Neural cell (in vitro differentiated cells): ENCODE measurements around the gene RALGPS2. TPM values are rescaled to one million over a fixed set of nuclear protein-coding genes. Genes with fewer than 3 reads are reported as not detected.

ENCODE experiments used
- H2AFZ ChIP-seq: fragments of 200-600, 300-800 bp; sonication (generic), shearing (Covaris generic); 2 replicates; pipeline ENCODE4 v1.6.0; 2014; ENCODE audit warnings: low read depth, mild to moderate bottlenecking, antibody characterized with exemption, low read length, moderate library complexity
- H3F3A ChIP-seq: fragments of 200-600 bp; shearing (Covaris generic); 2 replicates; pipeline ENCODE4 v1.6.1; 2016; ENCODE audit warnings: mild to moderate bottlenecking, moderate library complexity, mixed read lengths, antibody characterized with exemption, low read length; ENCODE audit not compliant: insufficient read depth, poor library complexity, severe bottlenecking
- H3K27ac ChIP-seq: fragments of 200-600, 300-800 bp; sonication (generic), shearing (Covaris generic); 2 replicates; pipeline ENCODE4 v1.5.1; 2014; ENCODE audit warnings: mild to moderate bottlenecking, low read length, moderate library complexity
- H3K27me3 ChIP-seq: fragments of 300-800, 200-600 bp; sonication (generic), shearing (Covaris generic); 2 replicates; pipeline ENCODE4 v1.6.0; 2014; ENCODE audit warnings: mild to moderate bottlenecking, low read depth, low read length, moderate library complexity; ENCODE audit not compliant: insufficient read depth
- H3K36me3 ChIP-seq: fragments of 300-800, 200-600 bp; sonication (generic), shearing (Covaris generic); 2 replicates; pipeline ENCODE4 v1.5.1; 2014; ENCODE audit warnings: mild to moderate bottlenecking, antibody characterized with exemption, low read length, moderate library complexity; ENCODE audit not compliant: insufficient read depth
- H3K4me2 ChIP-seq: fragments of 300-800, 200-600 bp; sonication (generic), shearing (Covaris generic); 2 replicates; pipeline ENCODE4 v1.6.0; 2014; ENCODE audit warnings: mild to moderate bottlenecking, low read length
- H3K4me3 ChIP-seq: fragments of 300-800, 200-600 bp; sonication (generic), shearing (Covaris generic); 2 replicates; pipeline ENCODE4 v1.5.1; 2014; ENCODE audit warnings: mild to moderate bottlenecking, low read length, moderate library complexity
- H3K79me2 ChIP-seq: fragments of 200-600 bp; shearing (Covaris generic); replicated peaks from 2 replicates; pipeline ENCODE4 v1.6.0; 2014; ENCODE audit warnings: mild to moderate bottlenecking, low read length, moderate library complexity; ENCODE audit not compliant: insufficient read depth
- H3K9ac ChIP-seq: fragments of 300-800, 200-600 bp; sonication (generic), shearing (Covaris generic); 2 replicates; pipeline ENCODE4 v1.6.1; 2016; ENCODE audit warnings: mild to moderate bottlenecking, low read length, mixed read lengths
- H3K9me2 ChIP-seq: fragments of 200-600 bp; shearing (Covaris generic); 2 replicates; pipeline ENCODE4 v1.6.1; 2016; ENCODE audit warnings: mild to moderate bottlenecking, low read length, mixed read lengths; ENCODE audit not compliant: insufficient read depth
- H3K9me3 ChIP-seq: fragments of 200-600, 300-800 bp; sonication (generic), shearing (Covaris generic); 2 replicates; pipeline ENCODE4 v1.6.1; 2016; ENCODE audit warnings: mild to moderate bottlenecking, mixed run types, low read length, moderate library complexity, mixed read lengths
- H4K20me1 ChIP-seq: fragments of 200-600 bp; shearing (Covaris generic); 2 replicates; pipeline ENCODE4 v1.6.1; 2016; ENCODE audit warnings: mild to moderate bottlenecking, mixed run types; ENCODE audit not compliant: insufficient read depth
- EP300 ChIP-seq: fragments of 450-650 bp; conservative IDR thresholded peaks from 2 replicates; pipeline ENCODE4 v1.6.1; 2014; ENCODE audit warnings: antibody characterized with exemption, mild to moderate bottlenecking, moderate library complexity; ENCODE audit not compliant: poor library complexity, severe bottlenecking
- EZH2 ChIP-seq: fragments of 200-600, 300-800 bp; shearing (Covaris generic), sonication (generic); IDR thresholded peaks from 2 replicates; pipeline ENCODE4 v1.6.1; 2014; ENCODE audit warnings: antibody characterized with exemption, low read length, borderline replicate concordance, mild to moderate bottlenecking; ENCODE audit not compliant: insufficient read depth, poor library complexity, severe bottlenecking
- MXI1 ChIP-seq: fragments of 450-650 bp; conservative IDR thresholded peaks from 2 replicates; pipeline ENCODE4 v1.6.1; 2014; ENCODE audit warnings: antibody characterized with exemption, mild to moderate bottlenecking; ENCODE audit not compliant: poor library complexity, severe bottlenecking
- POLR2AphosphoS5 ChIP-seq: IDR thresholded peaks from 2 replicates; pipeline ENCODE4 v1.6.1; 2012
- RAD21 ChIP-seq: fragments of 450-650 bp; conservative IDR thresholded peaks from 2 replicates; pipeline ENCODE4 v1.6.1; 2014; ENCODE audit warnings: antibody characterized with exemption, mild to moderate bottlenecking, moderate library complexity
- SMC3 ChIP-seq: fragments of 450-650 bp; conservative IDR thresholded peaks from 2 replicates; pipeline ENCODE4 v1.6.1; 2014; ENCODE audit warnings: antibody characterized with exemption, mild to moderate bottlenecking, moderate library complexity; ENCODE audit not compliant: poor library complexity
- TAF1 ChIP-seq: IDR thresholded peaks from 2 replicates; pipeline ENCODE4 v1.6.1; 2012; ENCODE audit warnings: low read depth
- polyA plus RNA-seq: library from polyadenylated mRNA; depleted of rRNA; stranded (reverse); fragments of >200 nt; gene quantifications from 2 replicates; pipeline ENCODE4 v1.2.3, GENCODE V29; 2014
- TF ChIP-seq, protein P1 (sequence below): fragments of 450-650 bp; IDR thresholded peaks from 2 replicates; pipeline ENCODE4 v1.5.1; 2014; ENCODE audit warnings: antibody characterized with exemption, mild to moderate bottlenecking, moderate library complexity; ENCODE audit not compliant: poor library complexity, severe bottlenecking
- TF ChIP-seq, protein P2 (sequence below): IDR thresholded peaks from 2 replicates; pipeline ENCODE4 v1.6.1; 2012; ENCODE audit warnings: borderline replicate concordance

The RALGPS2 gene
- polyA plus RNA-seq, 1 donor from 2014 or later: 26.6 TPM

GRCh38 chr1:178921499-178921898 lies 196.5 kb downstream of the RALGPS2 start:
- no peak overlapping the region for H3K4me3 ChIP-seq
- H4K20me1 ChIP-seq: no peaks in the 10 kb centered on the region
- H3K9ac ChIP-seq: no peak overlapping the region
- no peak overlapping the region for H2AFZ ChIP-seq
- H3K9me2 ChIP-seq: no peaks in the 10 kb centered on the region
- H3K9me3 ChIP-seq: no peaks in the 10 kb centered on the region
- no peaks in the 10 kb centered on the region for H3F3A ChIP-seq
- H3K27ac ChIP-seq: no peak overlapping the region
- TF ChIP-seq, protein P1, sequence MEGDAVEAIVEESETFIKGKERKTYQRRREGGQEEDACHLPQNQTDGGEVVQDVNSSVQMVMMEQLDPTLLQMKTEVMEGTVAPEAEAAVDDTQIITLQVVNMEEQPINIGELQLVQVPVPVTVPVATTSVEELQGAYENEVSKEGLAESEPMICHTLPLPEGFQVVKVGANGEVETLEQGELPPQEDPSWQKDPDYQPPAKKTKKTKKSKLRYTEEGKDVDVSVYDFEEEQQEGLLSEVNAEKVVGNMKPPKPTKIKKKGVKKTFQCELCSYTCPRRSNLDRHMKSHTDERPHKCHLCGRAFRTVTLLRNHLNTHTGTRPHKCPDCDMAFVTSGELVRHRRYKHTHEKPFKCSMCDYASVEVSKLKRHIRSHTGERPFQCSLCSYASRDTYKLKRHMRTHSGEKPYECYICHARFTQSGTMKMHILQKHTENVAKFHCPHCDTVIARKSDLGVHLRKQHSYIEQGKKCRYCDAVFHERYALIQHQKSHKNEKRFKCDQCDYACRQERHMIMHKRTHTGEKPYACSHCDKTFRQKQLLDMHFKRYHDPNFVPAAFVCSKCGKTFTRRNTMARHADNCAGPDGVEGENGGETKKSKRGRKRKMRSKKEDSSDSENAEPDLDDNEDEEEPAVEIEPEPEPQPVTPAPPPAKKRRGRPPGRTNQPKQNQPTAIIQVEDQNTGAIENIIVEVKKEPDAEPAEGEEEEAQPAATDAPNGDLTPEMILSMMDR: no peak
- no peak for TF ChIP-seq MXI1
- TF ChIP-seq, protein P2, sequence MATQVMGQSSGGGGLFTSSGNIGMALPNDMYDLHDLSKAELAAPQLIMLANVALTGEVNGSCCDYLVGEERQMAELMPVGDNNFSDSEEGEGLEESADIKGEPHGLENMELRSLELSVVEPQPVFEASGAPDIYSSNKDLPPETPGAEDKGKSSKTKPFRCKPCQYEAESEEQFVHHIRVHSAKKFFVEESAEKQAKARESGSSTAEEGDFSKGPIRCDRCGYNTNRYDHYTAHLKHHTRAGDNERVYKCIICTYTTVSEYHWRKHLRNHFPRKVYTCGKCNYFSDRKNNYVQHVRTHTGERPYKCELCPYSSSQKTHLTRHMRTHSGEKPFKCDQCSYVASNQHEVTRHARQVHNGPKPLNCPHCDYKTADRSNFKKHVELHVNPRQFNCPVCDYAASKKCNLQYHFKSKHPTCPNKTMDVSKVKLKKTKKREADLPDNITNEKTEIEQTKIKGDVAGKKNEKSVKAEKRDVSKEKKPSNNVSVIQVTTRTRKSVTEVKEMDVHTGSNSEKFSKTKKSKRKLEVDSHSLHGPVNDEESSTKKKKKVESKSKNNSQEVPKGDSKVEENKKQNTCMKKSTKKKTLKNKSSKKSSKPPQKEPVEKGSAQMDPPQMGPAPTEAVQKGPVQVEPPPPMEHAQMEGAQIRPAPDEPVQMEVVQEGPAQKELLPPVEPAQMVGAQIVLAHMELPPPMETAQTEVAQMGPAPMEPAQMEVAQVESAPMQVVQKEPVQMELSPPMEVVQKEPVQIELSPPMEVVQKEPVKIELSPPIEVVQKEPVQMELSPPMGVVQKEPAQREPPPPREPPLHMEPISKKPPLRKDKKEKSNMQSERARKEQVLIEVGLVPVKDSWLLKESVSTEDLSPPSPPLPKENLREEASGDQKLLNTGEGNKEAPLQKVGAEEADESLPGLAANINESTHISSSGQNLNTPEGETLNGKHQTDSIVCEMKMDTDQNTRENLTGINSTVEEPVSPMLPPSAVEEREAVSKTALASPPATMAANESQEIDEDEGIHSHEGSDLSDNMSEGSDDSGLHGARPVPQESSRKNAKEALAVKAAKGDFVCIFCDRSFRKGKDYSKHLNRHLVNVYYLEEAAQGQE: no peak
- TF ChIP-seq POLR2AphosphoS5: no peak
- TF ChIP-seq SMC3: no peak
- TF ChIP-seq RAD21: no peak
- TF ChIP-seq TAF1: no peak
- TF ChIP-seq EZH2: no peak
- no peak for TF ChIP-seq EP300
- H3K4me2 ChIP-seq: no peak overlapping the region
- H3K79me2 ChIP-seq: no peaks in the 10 kb centered on the region
- H3K36me3 ChIP-seq: no peaks in the 10 kb centered on the region
- H3K27me3 ChIP-seq: no peaks in the 10 kb centered on the region

GRCh38 chr1:178923512-178923911 lies 198.5 kb downstream of the RALGPS2 start:
- Histone ChIP-seq H3F3A (no peaks in the 10 kb centered on the region), H3K27me3 (no peaks in the 10 kb centered on the region), H3K36me3 (no peaks in the 10 kb centered on the region), H3K9me2 (no peaks in the 10 kb centered on the region), H3K9ac (no peak overlapping the region), H3K27ac (no peak overlapping the region), H3K4me2 (no peak overlapping the region), H4K20me1 (no peaks in the 10 kb centered on the region), H3K9me3 (no peaks in the 10 kb centered on the region), H3K4me3 (no peak overlapping the region), H3K79me2 (no peaks in the 10 kb centered on the region), H2AFZ (no peak overlapping the region)
- TF ChIP-seq EZH2: no peak
- no peak for TF ChIP-seq EP300
- TF ChIP-seq RAD21: no peak
- TF ChIP-seq, protein P2: no peak
- TF ChIP-seq POLR2AphosphoS5: no peak
- no peak for TF ChIP-seq TAF1
- TF ChIP-seq MXI1: no peak
- TF ChIP-seq, protein P1: no peak
- no peak for TF ChIP-seq SMC3
